Measurements from ENCODE around the gene C6orf47.
A peak's percentile ranks its signal among the peaks of the same experiment; 100 is the strongest.

Gene C6orf47

GRCh38 chr6:31666337-31666965, 5.9 kb upstream of the C6orf47 start:
- Histone ChIP-seq H3K4me3 (ENCODE audit: low read depth, low read length) (peak overlapping the region; percentile 97), H2AFZ (ENCODE audit: low read length, unreplicated experiment) (no peak overlapping the region), H3K27ac (ENCODE audit: low read depth, low read length) (peak overlapping the region; percentile 58), H3K79me2 (ENCODE audit: control insufficient read depth, insufficient read depth, low read length, unreplicated experiment) (peaks cover 66% of the 10 kb centered on the region), H3K36me3 (ENCODE audit: insufficient read depth, low read length) (peaks cover 37% of the 10 kb centered on the region), H3K27me3 (ENCODE audit: insufficient read depth, low read length) (no peaks in the 10 kb centered on the region), H3K4me1 (ENCODE audit: control insufficient read depth, insufficient read depth, low read length, unreplicated experiment) (peaks cover 14% of the 10 kb centered on the region)

GRCh38 chr6:31665501-31666336, 5.1 kb upstream of the C6orf47 start, which contains the start of gene CSNK2B:
Gene CSNK2B (plus strand): TSS chr6:31666080. CDS start chr6:31666832, 752 bp downstream.
- H2AFZ ChIP-seq (ENCODE audit: low read length, unreplicated experiment) = peak within 1 kb of the TSS; percentile 82
- H3K36me3 ChIP-seq (ENCODE audit: insufficient read depth, low read length) = peaks cover 32% of the 10 kb centered on the region

GRCh38 chr6:31664790-31665500, 4.4 kb upstream of the C6orf47 start, which contains the start of gene GPANK1:
Gene GPANK1 (minus strand): TSS chr6:31664997. CDS start chr6:31664478, 519 bp downstream.
- peak within 1 kb of the TSS; percentile 96 for H3K27ac ChIP-seq (ENCODE audit: low read depth, low read length)
- H2AFZ ChIP-seq (ENCODE audit: low read length, unreplicated experiment) = peak within 1 kb of the TSS; percentile 82
- H3K79me2 ChIP-seq (ENCODE audit: control insufficient read depth, insufficient read depth, low read length, unreplicated experiment) = peaks cover 70% of the 10 kb centered on the region
- H3K36me3 ChIP-seq (ENCODE audit: insufficient read depth, low read length) = peaks cover 26% of the 10 kb centered on the region
- H3K4me3 ChIP-seq (ENCODE audit: low read depth, low read length) = peak within 1 kb of the TSS; percentile 97
- peaks cover 14% of the 10 kb centered on the region for H3K4me1 ChIP-seq (ENCODE audit: control insufficient read depth, insufficient read depth, low read length, unreplicated experiment)
- no peaks in the 10 kb centered on the region for H3K27me3 ChIP-seq (ENCODE audit: insufficient read depth, low read length)

More at GRCh38 chr6:31665501-31666336, 5.1 kb upstream of the C6orf47 start, which contains the start of gene CSNK2B:
- Histone ChIP-seq H3K4me3 (ENCODE audit: low read depth, low read length) (peak within 1 kb of the TSS; percentile 97), H3K27ac (ENCODE audit: low read depth, low read length) (peak within 1 kb of the TSS; percentile 96), H3K27me3 (ENCODE audit: insufficient read depth, low read length) (no peaks in the 10 kb centered on the region), H3K79me2 (ENCODE audit: control insufficient read depth, insufficient read depth, low read length, unreplicated experiment) (peaks cover 66% of the 10 kb centered on the region), H3K4me1 (ENCODE audit: control insufficient read depth, insufficient read depth, low read length, unreplicated experiment) (peaks cover 14% of the 10 kb centered on the region)

GRCh38 chr6:31663961-31664789, 3.6 kb upstream of the C6orf47 start:
- Histone ChIP-seq H2AFZ (ENCODE audit: low read length, unreplicated experiment) (peak overlapping the region; percentile 59), H3K79me2 (ENCODE audit: control insufficient read depth, insufficient read depth, low read length, unreplicated experiment) (peaks cover 74% of the 10 kb centered on the region), H3K4me1 (ENCODE audit: control insufficient read depth, insufficient read depth, low read length, unreplicated experiment) (peaks cover 18% of the 10 kb centered on the region), H3K4me3 (ENCODE audit: low read depth, low read length) (peak overlapping the region; percentile 97), H3K36me3 (ENCODE audit: insufficient read depth, low read length) (peaks cover 23% of the 10 kb centered on the region), H3K27ac (ENCODE audit: low read depth, low read length) (peak overlapping the region; percentile 96), H3K27me3 (ENCODE audit: insufficient read depth, low read length) (no peaks in the 10 kb centered on the region)

- peaks cover 16% of the 10 kb centered on the region for H3K36me3 ChIP-seq (ENCODE audit: insufficient read depth, low read length)
- H3K4me3 ChIP-seq (ENCODE audit: low read depth, low read length) = peak overlapping the region; percentile 97
- H3K4me1 ChIP-seq (ENCODE audit: control insufficient read depth, insufficient read depth, low read length, unreplicated experiment) = peaks cover 22% of the 10 kb centered on the region
- H3K27ac ChIP-seq (ENCODE audit: low read depth, low read length) = peak overlapping the region; percentile 96
- no peak overlapping the region for H2AFZ ChIP-seq (ENCODE audit: low read length, unreplicated experiment)
- H3K27me3 ChIP-seq (ENCODE audit: insufficient read depth, low read length) = no peaks in the 10 kb centered on the region
- peaks cover 74% of the 10 kb centered on the region for H3K79me2 ChIP-seq (ENCODE audit: control insufficient read depth, insufficient read depth, low read length, unreplicated experiment)
Observed at GRCh38 chr6:31663126-31663960, 2.8 kb upstream of the C6orf47 start.

GRCh38 chr6:31662124-31662723, 1.6 kb upstream of the C6orf47 start:
- Histone ChIP-seq H3K27me3 (ENCODE audit: insufficient read depth, low read length) (no peaks in the 10 kb centered on the region), H3K27ac (ENCODE audit: low read depth, low read length) (no peak overlapping the region), H3K4me3 (ENCODE audit: low read depth, low read length) (no peak overlapping the region), H3K79me2 (ENCODE audit: control insufficient read depth, insufficient read depth, low read length, unreplicated experiment) (peaks cover 70% of the 10 kb centered on the region), H3K36me3 (ENCODE audit: insufficient read depth, low read length) (peaks cover 4% of the 10 kb centered on the region; the same call in 1 of the 2 replicates), H3K4me1 (ENCODE audit: control insufficient read depth, insufficient read depth, low read length, unreplicated experiment) (peaks cover 20% of the 10 kb centered on the region), H2AFZ (ENCODE audit: low read length, unreplicated experiment) (no peak overlapping the region)

GRCh38 chr6:31661262-31662123, 915 bp upstream of the C6orf47 start:
- no peaks in the 10 kb centered on the region for H3K27me3 ChIP-seq (ENCODE audit: insufficient read depth, low read length)
- H2AFZ ChIP-seq (ENCODE audit: low read length, unreplicated experiment) = no peak overlapping the region
- H3K36me3 ChIP-seq (ENCODE audit: insufficient read depth, low read length) = 0 out of 2 replicates have a peak, but pooled peaks cover 4% of the 10 kb centered on the region
- peaks cover 14% of the 10 kb centered on the region for H3K4me1 ChIP-seq (ENCODE audit: control insufficient read depth, insufficient read depth, low read length, unreplicated experiment)
- peak overlapping the region; percentile 52 for H3K27ac ChIP-seq (ENCODE audit: low read depth, low read length)
- peak overlapping the region; percentile 91; the same call in 1 of the 2 replicates for H3K4me3 ChIP-seq (ENCODE audit: low read depth, low read length)
- H3K79me2 ChIP-seq (ENCODE audit: control insufficient read depth, insufficient read depth, low read length, unreplicated experiment) = peaks cover 64% of the 10 kb centered on the region

GRCh38 chr6:31659649-31660380, 763 bp downstream of the C6orf47 start:
- Histone ChIP-seq H2AFZ (ENCODE audit: low read length, unreplicated experiment) (peak overlapping the region; percentile 35), H3K4me1 (ENCODE audit: control insufficient read depth, insufficient read depth, low read length, unreplicated experiment) (peaks cover 14% of the 10 kb centered on the region), H3K27ac (ENCODE audit: low read depth, low read length) (peak overlapping the region; percentile 52), H3K79me2 (ENCODE audit: control insufficient read depth, insufficient read depth, low read length, unreplicated experiment) (peaks cover 64% of the 10 kb centered on the region), H3K4me3 (ENCODE audit: low read depth, low read length) (peak overlapping the region; percentile 91), H3K36me3 (ENCODE audit: insufficient read depth, low read length) (0 out of 2 replicates have a peak, but pooled peaks cover 4% of the 10 kb centered on the region), H3K27me3 (ENCODE audit: insufficient read depth, low read length) (no peaks in the 10 kb centered on the region)
